ENCODE measurements around the gene FUT7.

GRCh38 chr9:137049544-137050449 lies 17.9 kb upstream of the FUT7 start:
- TF ChIP-seq ZNF583 (CRISPR knock-in tag; IDR thresholded peaks at IDR 0.05) (no peak), POLR2A (conservative IDR thresholded peaks at IDR 0.05) (no peak), CTCF (IDR thresholded peaks at IDR 0.05 in 2 of 3, conservative IDR thresholded peaks at IDR 0.05 in 1 of 3; ENCODE audit: insufficient read depth in 2 of 3, low read depth in 1 of 3, low read length in 3 of 3) (peak; percentile 83 to 85 (median 83)), RUNX1 (IDR thresholded peaks at IDR 0.05; ENCODE audit: low read depth) (no peak), TGIF2 (CRISPR knock-in tag; IDR thresholded peaks at IDR 0.05) (no peak), RCOR1 (IDR thresholded peaks at IDR 0.05; ENCODE audit: borderline replicate concordance in 1 of 2, low read depth in 2 of 2, low read length in 2 of 2) (0 out of 4 replicates have a peak, but pooled peaks of 1 of the 2 experiments have one; percentile 37), JUN (IDR thresholded peaks at IDR 0.05; ENCODE audit: borderline replicate concordance, low read depth, low read length) (no peak), JUN (CRISPR knock-in tag; IDR thresholded peaks at IDR 0.05; ENCODE audit: borderline replicate concordance) (no peak), TFE3 (CRISPR knock-in tag; IDR thresholded peaks at IDR 0.05) (no peak)
